Smooth muscle cell (in vitro differentiated cells): ENCODE results near the gene PFKM. TPM values are rescaled to one million over a fixed set of nuclear protein-coding genes. Genes with fewer than 3 reads are reported as not detected.
A peak's percentile ranks its signal among the peaks of the same experiment; 100 is the strongest.

Experiments used
- DNase-seq: peaks from one replicate; lab custom pipeline; 2025; ENCODE audit not compliant: unreplicated experiment; lab: John Stamatoyannopoulos, UW
- H2AFZ ChIP-seq: fragments of 200-600 bp; sonication (generic); 2 replicates; pipeline ENCODE4 v1.6.0; 2016; ENCODE audit warnings: antibody characterized with exemption, low read depth, mild to moderate bottlenecking
- H3F3A ChIP-seq: fragments of 200-600 bp; sonication (generic); 2 replicates; pipeline ENCODE4 v1.6.0; 2017; ENCODE audit warnings: antibody characterized with exemption, low read depth
- H3K27ac ChIP-seq: fragments of 200-600 bp; sonication (generic); 2 replicates; pipeline ENCODE4 v1.5.1; 2016; ENCODE audit warnings: low read depth, mild to moderate bottlenecking
- H3K27me3 ChIP-seq: fragments of 200-600 bp; sonication (generic); 2 replicates; pipeline ENCODE4 v1.6.1; 2016; ENCODE audit warnings: low read depth, mild to moderate bottlenecking
- H3K36me3 ChIP-seq: fragments of 200-600 bp; sonication (generic); 2 replicates; pipeline ENCODE4 v1.5.1; 2016; ENCODE audit warnings: low read depth
- H3K4me1 ChIP-seq: fragments of 200-600 bp; sonication (generic); 2 replicates; pipeline ENCODE4 v1.5.1; 2016; ENCODE audit warnings: low read depth
- H3K4me2 ChIP-seq: fragments of 200-600 bp; sonication (generic); 2 replicates; pipeline ENCODE4 v1.6.0; 2016; ENCODE audit warnings: mild to moderate bottlenecking
- H3K4me3 ChIP-seq: fragments of 200-600 bp; sonication (generic); 2 replicates; pipeline ENCODE4 v1.5.1; 2016; ENCODE audit warnings: mild to moderate bottlenecking
- H3K79me2 ChIP-seq: fragments of 200-600 bp; sonication (generic); 2 replicates; pipeline ENCODE4 v1.6.0; 2016; ENCODE audit warnings: low read depth, mild to moderate bottlenecking
- H3K9ac ChIP-seq: fragments of 200-600 bp; sonication (generic); 2 replicates; pipeline ENCODE4 v1.6.0; 2016; ENCODE audit warnings: low read depth
- H3K9me3 ChIP-seq: fragments of 200-600 bp; sonication (generic); replicated peaks from 2 replicates; pipeline ENCODE4 v1.5.1; 2016; ENCODE audit warnings: low read depth
- H4K20me1 ChIP-seq: fragments of 200-600 bp; sonication (generic); 2 replicates; pipeline ENCODE4 v1.6.0; 2016; ENCODE audit warnings: low read depth
- whole genome bisulfite sequencing: methylation state at CpG from one replicate; pipeline ENCODE4 v1.1.7; 2016; ENCODE audit warnings: low lambda C conversion rate; 5-methylcytosine and 5-hydroxymethylcytosine counted together
- polyA plus RNA-seq: library from polyadenylated mRNA; unstranded; fragments of >200 nt; fragmentation: Nextera tagmentation; extraction: Ambion mirVana; gene quantifications from 2 replicates; pipeline ENCODE4 v1.2.1, GENCODE V29; 2016
- total RNA-seq: library from RNA; depleted of rRNA; stranded (reverse); fragments of >200 nt; gene quantifications from 2 replicates; pipeline ENCODE4 v1.2.3, GENCODE V29; 2014
- TF ChIP-seq, protein P1 (sequence below): fragments of 200-600 bp; sonication (generic); IDR thresholded peaks from 2 replicates; pipeline ENCODE4 v1.5.1; 2017; ENCODE audit warnings: borderline replicate concordance, mild to moderate bottlenecking, antibody characterized with exemption; ENCODE audit not compliant: insufficient read depth, poor library complexity, severe bottlenecking

Gene PFKM
- total and polyA plus RNA-seq, 2 experiments from 2014 or later: 26.6 to 37.1 TPM

DNA sequence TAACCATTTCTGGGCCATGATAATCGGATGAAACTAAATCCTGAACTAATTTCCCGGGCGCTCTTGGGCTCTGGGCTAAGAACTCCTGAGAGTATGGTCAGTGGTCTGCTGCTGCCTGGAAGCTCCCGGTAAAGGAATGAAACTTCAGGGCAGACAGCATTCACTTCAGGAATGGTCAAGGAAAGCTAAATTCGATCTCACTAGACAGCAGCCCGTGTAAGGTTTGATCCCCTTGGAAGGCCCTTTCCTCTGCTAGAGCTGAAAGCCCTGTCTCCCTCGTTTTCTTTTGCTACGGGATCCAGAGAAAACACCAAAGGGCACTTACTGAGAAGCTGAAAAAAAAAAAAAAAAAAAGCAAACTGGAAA, 37.5 kb downstream of the PFKM start:
- H2AFZ ChIP-seq: peak overlapping the region; percentile 89
- H3K4me2 ChIP-seq: peak overlapping the region; percentile 93
- H3K4me3 ChIP-seq: peak overlapping the region; percentile 76
- no peak overlapping the region for H3K27ac ChIP-seq
- H3K9ac ChIP-seq: peak overlapping the region; percentile 77
- TF ChIP-seq, protein P1, sequence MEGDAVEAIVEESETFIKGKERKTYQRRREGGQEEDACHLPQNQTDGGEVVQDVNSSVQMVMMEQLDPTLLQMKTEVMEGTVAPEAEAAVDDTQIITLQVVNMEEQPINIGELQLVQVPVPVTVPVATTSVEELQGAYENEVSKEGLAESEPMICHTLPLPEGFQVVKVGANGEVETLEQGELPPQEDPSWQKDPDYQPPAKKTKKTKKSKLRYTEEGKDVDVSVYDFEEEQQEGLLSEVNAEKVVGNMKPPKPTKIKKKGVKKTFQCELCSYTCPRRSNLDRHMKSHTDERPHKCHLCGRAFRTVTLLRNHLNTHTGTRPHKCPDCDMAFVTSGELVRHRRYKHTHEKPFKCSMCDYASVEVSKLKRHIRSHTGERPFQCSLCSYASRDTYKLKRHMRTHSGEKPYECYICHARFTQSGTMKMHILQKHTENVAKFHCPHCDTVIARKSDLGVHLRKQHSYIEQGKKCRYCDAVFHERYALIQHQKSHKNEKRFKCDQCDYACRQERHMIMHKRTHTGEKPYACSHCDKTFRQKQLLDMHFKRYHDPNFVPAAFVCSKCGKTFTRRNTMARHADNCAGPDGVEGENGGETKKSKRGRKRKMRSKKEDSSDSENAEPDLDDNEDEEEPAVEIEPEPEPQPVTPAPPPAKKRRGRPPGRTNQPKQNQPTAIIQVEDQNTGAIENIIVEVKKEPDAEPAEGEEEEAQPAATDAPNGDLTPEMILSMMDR: no peak
- H3F3A ChIP-seq: no peaks in the 10 kb centered on the region
- no peak for DNase-seq
- no peaks in the 10 kb centered on the region for H4K20me1 ChIP-seq
- H3K9me3 ChIP-seq: no peaks in the 10 kb centered on the region
- peaks cover 10% of the 10 kb centered on the region for H3K4me1 ChIP-seq
- H3K36me3 ChIP-seq: peaks cover under 1% of the 10 kb centered on the region
- no peaks in the 10 kb centered on the region for H3K27me3 ChIP-seq
- peaks cover 16% of the 10 kb centered on the region for H3K79me2 ChIP-seq
- 41% methylated on average over 8 of the region's 8 CpGs for WGBS

DNA sequence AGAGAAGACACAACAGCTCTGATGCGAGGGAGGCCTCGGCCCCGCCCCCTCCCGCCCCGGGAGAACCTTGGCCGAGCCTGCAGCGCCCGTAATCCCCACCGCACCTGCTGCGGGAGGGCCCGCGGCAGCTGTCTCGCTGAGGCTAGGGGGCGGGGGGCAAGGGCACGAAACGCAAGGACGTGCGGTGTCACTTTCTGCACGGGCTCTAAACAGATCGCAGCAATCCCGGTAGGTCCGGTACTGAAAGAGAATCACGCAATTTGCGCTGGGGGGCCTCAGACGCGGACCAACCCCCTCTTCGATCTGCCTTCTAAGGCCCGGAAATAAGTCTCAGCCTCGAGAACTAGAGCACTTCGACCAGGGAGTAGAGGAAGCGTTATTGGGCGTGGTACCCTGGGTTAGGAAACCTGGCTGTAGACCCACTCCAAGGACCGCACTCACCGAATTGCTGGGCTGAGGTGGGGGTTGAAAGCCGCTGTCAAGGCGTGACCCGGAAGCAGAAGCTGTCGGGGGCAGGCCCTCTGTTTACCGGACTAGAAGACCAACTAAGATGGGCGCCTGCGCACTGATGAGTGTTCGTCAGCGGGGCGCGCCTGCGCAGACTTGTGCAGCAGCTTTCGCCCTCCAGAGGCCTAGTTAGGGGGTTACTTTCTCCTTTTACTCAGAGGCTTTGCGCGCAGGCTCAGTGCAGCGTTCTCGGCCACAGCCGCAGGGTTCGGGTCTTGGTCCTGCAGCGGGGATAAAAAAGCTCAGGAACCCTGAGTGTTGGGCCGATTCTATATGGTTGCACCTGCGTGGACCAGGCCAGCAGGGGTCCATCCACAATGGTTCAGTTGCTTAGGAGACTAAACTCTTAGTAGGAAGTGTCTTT, 38.1 kb downstream of the PFKM start, which contains the start of gene ASB8:
Gene ASB8 (minus strand): TSS at position 498 of the 871 bp plus-strand sequence. CDS start 4,019 bp downstream, outside the sequence.
- DNase-seq: peak; percentile 91
- WGBS: 0% methylated on average over 38 of the region's 56 CpGs
- no peaks in the 10 kb centered on the region for H3F3A ChIP-seq
- H4K20me1 ChIP-seq: no peaks in the 10 kb centered on the region
- H3K4me3 ChIP-seq: peak within 1 kb of the TSS; percentile 76
- peaks cover 10% of the 10 kb centered on the region for H3K4me1 ChIP-seq
- no peaks in the 10 kb centered on the region for H3K27me3 ChIP-seq
- H3K9ac ChIP-seq: peak within 1 kb of the TSS; percentile 77
- TF ChIP-seq, protein P1: peak; percentile 23
- H3K79me2 ChIP-seq: peaks cover 16% of the 10 kb centered on the region
- no peaks in the 10 kb centered on the region for H3K9me3 ChIP-seq
- peak within 1 kb of the TSS; percentile 27 for H3K27ac ChIP-seq
- peak within 1 kb of the TSS; percentile 89 for H2AFZ ChIP-seq
- no peaks in the 10 kb centered on the region for H3K36me3 ChIP-seq
- H3K4me2 ChIP-seq: peak within 1 kb of the TSS; percentile 93

DNA sequence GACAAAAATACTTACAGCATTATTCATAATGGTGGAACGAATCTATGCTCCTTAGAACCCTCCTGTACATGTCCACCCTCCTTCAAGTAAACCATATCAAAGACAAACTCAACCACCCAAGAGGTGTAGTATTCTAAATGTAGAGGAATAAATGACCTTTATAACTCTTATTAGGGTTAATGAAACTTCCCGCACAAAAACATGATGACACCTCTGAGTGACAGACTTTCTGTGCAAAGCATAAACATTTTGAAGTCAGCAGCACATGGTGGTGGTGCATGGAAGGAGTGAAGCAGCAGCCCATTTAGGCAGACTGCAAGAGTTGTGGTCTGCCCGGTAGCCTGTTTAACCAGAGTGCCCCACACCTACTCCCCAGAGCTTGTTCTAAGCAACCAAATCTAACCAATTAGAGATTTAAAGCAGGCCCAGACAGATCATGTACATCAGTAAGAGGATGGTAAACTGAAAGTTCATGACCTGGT, 38.8 kb downstream of the PFKM start:
- Histone ChIP-seq H3K9ac (no peak overlapping the region), H3K27me3 (no peaks in the 10 kb centered on the region), H3K4me2 (peak overlapping the region; percentile 93), H3K79me2 (peaks cover 16% of the 10 kb centered on the region), H3K4me1 (peaks cover 10% of the 10 kb centered on the region), H3K36me3 (no peaks in the 10 kb centered on the region), H2AFZ (peak overlapping the region; percentile 75), H3K4me3 (peak overlapping the region; percentile 76), H3F3A (no peaks in the 10 kb centered on the region), H3K27ac (peak overlapping the region; percentile 27), H3K9me3 (no peaks in the 10 kb centered on the region), H4K20me1 (no peaks in the 10 kb centered on the region)
- TF ChIP-seq, protein P1: no peak
- DNase-seq: no peak
- 72% methylated on average over 3 of the region's 3 CpGs for WGBS

DNA sequence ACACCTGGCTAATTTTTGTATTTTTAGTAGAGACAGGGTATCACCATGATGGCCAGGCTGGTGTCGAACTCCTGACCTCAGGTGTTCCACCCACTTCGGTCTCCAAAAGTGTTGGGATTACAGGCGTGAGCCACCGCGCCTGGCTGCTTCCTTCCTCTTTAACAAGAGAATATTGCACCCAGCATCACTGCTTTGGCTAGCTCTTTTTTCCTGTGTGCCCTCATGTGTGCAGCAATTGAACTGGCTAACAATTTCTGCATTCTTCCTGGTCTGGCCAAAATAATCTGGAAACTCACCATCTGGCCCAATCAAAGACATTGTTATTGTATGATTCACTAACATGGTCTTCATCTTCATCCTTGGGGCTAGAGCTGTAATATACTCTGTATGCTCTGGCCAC, 40.9 kb downstream of the PFKM start:
- Histone ChIP-seq H3K36me3 (no peaks in the 10 kb centered on the region), H2AFZ (no peak overlapping the region), H3K27me3 (no peaks in the 10 kb centered on the region), H3K27ac (no peak overlapping the region), H3K9me3 (no peaks in the 10 kb centered on the region), H3F3A (no peaks in the 10 kb centered on the region), H3K4me3 (no peak overlapping the region), H3K79me2 (peaks cover 13% of the 10 kb centered on the region), H3K4me2 (no peak overlapping the region), H4K20me1 (no peaks in the 10 kb centered on the region), H3K9ac (no peak overlapping the region), H3K4me1 (peaks cover 10% of the 10 kb centered on the region)
- WGBS: 95% methylated on average over 5 of the region's 5 CpGs
- TF ChIP-seq, protein P1: no peak
- DNase-seq: no peak
